Umbilical cord (tissue), 2 donors: ENCODE measurements around the gene UQCR10. TPM values are rescaled to one million over a fixed set of nuclear protein-coding genes. Genes with fewer than 3 reads are reported as not detected.

Experiments
- DNase-seq: peaks from one replicate; pipeline ENCODE4 v3.0.0-alpha.2; 2015; ENCODE audit warnings: low spot score
- total RNA-seq: library from RNA; depleted of rRNA; stranded (reverse); fragments of >200 nt; gene quantifications from one replicate; pipeline ENCODE4 v1.2.3, GENCODE V29; 2014; ENCODE audit warnings: low replicate concordance; ENCODE audit not compliant: insufficient read depth

Gene UQCR10
- total RNA-seq, 1 donor from 2014 or later = 37.6 TPM

- DNase-seq = no peak
These were observed 4.9 kb upstream of the UQCR10 start for GRCh38 chr22:29762263-29762662.

- DNase-seq = no peak
These were observed 1.1 kb upstream of the UQCR10 start for GRCh38 chr22:29765905-29766631.

- peak; percentile 99 for DNase-seq
These were observed 468 bp upstream of the UQCR10 start, which contains the start of gene ZMAT5 for GRCh38 chr22:29766632-29767170. TSS of gene ZMAT5 (minus strand) at chr22:29767007. CDS start at chr22:29748544, 18,463 bp downstream.

GRCh38 chr22:29768052-29768693, 1.0 kb downstream of the UQCR10 start:
- no peak for DNase-seq

- DNase-seq = no peak
These were observed 2.7 kb downstream of the UQCR10 start for GRCh38 chr22:29769723-29770321.

GRCh38 chr22:29772170-29772641, 5.0 kb downstream of the UQCR10 start:
- DNase-seq = peak; percentile 83

GRCh38 chr22:29773233-29773632, 6.1 kb downstream of the UQCR10 start:
- DNase-seq = no peak

GRCh38 chr22:29780220-29780619, 13.1 kb downstream of the UQCR10 start:
- no peak for DNase-seq

- DNase-seq = no peak
These were observed 13.8 kb downstream of the UQCR10 start for GRCh38 chr22:29780748-29781676.

GRCh38 chr22:29782061-29782845, 15.1 kb downstream of the UQCR10 start:
- DNase-seq = no peak

GRCh38 chr22:29784451-29785361, 17.5 kb downstream of the UQCR10 start:
- DNase-seq = peak; percentile 62

GRCh38 chr22:29786031-29786430, 18.9 kb downstream of the UQCR10 start:
- no peak for DNase-seq

- DNase-seq = no peak
These were observed 20.3 kb downstream of the UQCR10 start for GRCh38 chr22:29787371-29787980.

- no peak for DNase-seq
These were observed 21.4 kb downstream of the UQCR10 start for GRCh38 chr22:29788339-29789279.

- DNase-seq = no peak
These were observed 22.9 kb downstream of the UQCR10 start for GRCh38 chr22:29790061-29790460.

GRCh38 chr22:29793396-29793795, 26.2 kb downstream of the UQCR10 start:
- no peak for DNase-seq

GRCh38 chr22:29795663-29796062, 28.5 kb downstream of the UQCR10 start:
- peak; percentile 80 for DNase-seq

- DNase-seq = no peak
These were observed 30.2 kb downstream of the UQCR10 start for GRCh38 chr22:29797351-29797750.
